ENCODE data around the gene MCF2L. TPM values are rescaled to one million over a fixed set of nuclear protein-coding genes. Genes with fewer than 3 reads are reported as not detected.

The MCF2L gene
- total RNA-seq, 1 donor from 2014 or later = 0.61 TPM

DNA sequence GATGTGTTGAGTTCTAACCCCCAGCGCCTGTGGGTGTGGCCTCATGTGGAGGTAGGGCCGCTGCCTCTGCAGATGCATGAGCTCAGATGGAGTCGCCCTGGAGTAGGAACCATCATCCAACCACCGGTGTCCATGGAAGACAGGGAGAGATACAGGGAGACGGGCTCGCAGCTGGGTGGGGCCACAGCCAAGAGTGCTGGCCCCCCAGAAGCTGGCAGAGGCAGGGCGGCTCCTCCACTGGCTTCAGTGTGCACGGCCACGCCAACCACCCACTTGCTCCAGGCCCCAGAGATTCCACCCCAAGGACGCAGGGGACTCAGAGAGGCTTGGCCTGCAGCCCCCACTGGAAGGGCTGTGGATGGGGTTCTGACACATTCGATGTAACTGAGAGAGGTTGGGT lies 5.4 kb upstream of the MCF2L start:
- intact Hi-C loops (cut with micrococcal nuclease) = no loop called here

- intact Hi-C loops (cut with micrococcal nuclease) = no loop called here
These were observed 4.0 kb upstream of the MCF2L start for GRCh38 chr13:112964971-112965492.

DNA sequence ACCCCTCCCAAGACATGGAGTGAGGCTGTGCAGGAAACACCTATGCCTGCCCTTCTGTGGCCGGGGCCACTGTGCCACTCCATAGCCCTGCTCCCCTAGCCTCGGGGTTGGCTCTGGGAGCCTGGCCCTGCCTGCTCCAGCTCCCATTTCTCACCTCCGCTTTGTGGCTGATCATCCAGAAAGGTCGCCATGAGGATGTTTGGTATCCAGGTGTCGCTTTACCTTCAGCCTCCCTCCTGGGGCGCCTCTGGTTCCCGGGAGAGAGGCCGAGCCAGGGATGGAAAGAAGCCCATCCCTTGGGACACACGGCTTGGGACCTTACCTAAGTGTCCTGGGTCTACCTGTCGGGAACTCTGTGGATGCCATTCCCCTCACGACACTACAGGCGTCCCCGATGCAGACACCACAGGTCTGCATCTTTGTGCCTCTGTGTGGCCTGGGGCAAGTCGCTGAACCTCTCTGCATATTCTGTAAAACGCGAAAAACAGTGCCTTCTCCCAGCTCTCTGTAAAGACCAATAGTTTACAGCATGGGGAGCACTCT lies 3.4 kb upstream of the MCF2L start:
- intact Hi-C loops (cut with micrococcal nuclease) = no loop called here

DNA sequence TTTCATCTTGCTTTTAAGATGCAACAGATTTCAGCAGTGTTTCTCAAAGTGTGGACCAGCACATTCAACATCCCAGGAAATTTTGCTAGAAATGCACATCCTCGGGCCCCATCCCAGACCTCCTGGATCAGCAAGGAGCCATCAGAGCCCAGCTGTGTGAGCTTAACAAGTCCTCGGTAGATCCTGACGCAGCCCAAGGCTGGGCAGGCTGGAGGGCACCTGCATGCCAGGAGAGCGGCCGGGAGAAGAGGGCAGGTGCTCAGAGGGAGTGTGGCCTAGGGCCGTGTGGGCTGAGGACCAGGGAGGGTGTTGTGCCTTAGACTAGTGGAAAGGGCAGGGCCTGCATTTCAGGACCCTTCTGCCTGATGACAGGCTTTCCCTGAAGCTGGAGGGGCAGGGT lies 2.2 kb upstream of the MCF2L start:
- intact Hi-C loops (cut with micrococcal nuclease) = no loop called here

DNA sequence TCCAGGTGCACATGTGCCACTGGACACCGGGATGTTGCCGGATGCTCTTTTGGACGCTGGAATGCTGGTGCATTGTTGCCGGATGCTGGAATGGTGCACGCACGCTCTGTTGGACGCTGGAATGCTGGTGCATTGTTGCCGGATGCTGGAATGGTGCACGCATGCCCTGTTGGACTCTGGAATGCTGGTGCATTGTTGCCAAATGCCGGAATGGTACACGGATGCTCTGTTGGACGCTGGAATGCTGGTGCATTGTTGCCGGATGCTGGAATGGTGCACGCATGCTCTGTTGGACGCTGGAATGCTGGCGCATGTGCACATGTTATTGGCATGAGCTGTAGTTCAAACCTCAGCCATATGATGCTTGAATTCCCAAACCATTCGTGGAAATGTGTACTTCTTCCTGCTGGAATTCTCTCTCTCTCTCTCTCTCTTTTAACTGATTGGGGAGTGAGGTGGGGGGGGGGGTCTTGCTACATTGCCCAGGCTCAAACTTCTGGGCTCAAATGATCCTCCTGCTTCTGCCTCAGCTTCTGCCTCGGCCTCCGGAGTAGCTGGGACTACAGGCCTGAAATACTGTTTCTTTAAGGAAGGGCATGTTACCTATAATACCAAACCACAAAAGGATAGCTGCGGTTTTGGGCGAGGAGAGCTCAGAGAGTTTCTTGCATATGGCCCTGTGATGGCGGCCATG lies 1.2 kb upstream of the MCF2L start:
- intact Hi-C loops (cut with micrococcal nuclease) = no loop called here

DNA sequence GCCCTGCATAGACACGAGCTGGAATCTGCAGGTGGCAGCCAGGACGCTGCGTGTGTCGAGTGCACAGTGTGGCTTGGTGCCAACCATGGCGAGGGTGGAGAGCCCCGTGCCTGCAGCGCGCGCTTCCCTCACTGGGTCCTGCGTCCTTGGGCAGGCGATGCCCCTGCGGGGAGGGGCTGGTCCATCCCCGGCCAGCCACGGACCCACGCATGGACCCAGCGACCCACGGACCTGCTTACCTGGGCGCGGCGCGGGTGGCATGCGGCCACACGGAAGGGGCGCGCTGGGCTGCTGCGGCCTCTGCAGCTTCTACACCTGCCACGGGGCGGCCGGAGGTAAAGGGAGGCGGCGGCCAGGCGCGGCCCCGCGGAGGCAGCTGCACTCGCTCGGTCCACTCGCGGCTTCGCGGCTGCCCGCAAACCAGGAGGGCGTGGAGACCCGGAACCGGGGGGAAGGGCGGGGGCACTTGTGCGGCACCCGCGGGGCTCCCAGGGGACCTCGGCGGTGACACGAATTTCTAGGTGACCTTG lies 569 bp upstream of the MCF2L start:
- intact Hi-C loops (cut with micrococcal nuclease) = no loop called here

DNA sequence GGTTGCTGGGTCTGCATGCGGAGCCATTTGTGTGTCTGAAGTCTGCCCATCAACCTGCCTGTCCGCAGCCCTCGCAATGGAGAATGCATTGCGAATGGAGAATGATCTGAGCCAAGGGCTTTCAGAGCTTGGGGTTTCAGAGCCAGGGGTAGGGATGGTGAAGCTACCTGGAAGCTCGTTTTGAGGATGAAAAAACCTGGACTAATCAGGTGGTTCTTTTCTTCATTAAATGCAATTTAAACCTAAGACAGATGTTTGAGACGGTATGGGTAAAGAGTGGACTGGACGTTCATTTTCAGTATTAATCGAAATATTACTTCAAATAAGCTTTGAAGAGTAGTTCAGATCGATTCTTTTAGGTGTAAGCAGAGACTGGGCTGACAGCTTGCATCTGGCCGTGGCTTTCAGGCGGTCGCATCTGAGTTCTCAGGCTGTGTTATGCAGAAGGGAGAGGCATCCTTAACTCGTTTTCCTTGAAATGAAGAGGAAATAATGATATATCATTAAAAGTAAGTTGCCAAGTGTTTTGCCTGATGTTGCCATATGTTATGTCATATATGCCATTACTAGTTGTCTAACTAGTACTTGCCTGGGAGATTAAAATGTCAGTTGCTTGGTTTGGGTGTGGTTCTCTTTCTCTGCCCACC lies 801 bp downstream of the MCF2L start:
- intact Hi-C loops (cut with micrococcal nuclease) = loop anchor here (1.0 kb wide), 1 partner anchor 28 kb away; no protein-coding TSS in a partner anchor

- intact Hi-C loops (cut with micrococcal nuclease) = no loop called here
These were observed 1.7 kb downstream of the MCF2L start for GRCh38 chr13:112970552-112971287.

DNA sequence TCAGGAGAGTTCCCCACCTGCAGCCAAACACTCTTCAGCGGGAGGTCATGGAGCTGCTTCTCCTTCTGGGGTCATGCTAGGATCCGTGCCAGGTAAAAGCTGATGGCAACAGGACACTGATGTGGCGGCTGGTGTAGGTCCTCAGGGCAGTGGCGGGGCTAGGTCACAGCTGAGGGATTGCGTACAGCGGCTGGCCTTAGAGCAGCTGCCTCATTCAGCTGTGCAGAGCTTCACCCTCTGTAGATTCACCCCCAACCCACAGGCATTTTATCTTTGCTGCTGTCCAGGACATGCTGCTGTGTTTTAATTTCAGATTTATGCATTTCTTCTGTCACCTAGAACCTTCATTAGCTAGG lies 2.3 kb downstream of the MCF2L start:
- intact Hi-C loops (cut with micrococcal nuclease) = no loop called here

GRCh38 chr13:112972258-112972657 lies 3.2 kb downstream of the MCF2L start:
- intact Hi-C loops (cut with micrococcal nuclease) = no loop called here

GRCh38 chr13:112972867-112973576 lies 4.0 kb downstream of the MCF2L start:
- intact Hi-C loops (cut with micrococcal nuclease) = no loop called here

DNA sequence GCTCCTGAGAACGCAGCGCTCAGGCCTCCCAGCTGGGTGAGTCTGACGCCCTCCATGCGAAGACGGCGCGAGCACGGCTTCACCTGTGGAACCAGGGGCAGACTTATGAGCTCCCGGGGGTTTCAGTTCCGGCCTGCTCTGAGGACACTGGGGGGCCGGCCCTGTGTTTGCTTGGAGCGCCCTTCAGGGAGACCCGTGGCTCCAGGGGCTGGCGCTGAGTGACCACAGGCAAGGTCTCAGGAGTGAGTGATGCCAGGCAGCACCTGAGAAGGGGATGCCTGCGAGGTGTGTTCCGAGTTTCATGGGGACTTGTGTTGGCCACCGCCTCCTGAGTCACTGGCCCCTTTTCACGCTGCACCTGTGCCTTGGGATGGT lies 4.5 kb downstream of the MCF2L start:
- intact Hi-C loops (cut with micrococcal nuclease) = no loop called here

GRCh38 chr13:112974125-112974524 lies 5.1 kb downstream of the MCF2L start:
- intact Hi-C loops (cut with micrococcal nuclease) = no loop called here

- intact Hi-C loops (cut with micrococcal nuclease) = no loop called here
These were observed 5.7 kb downstream of the MCF2L start for GRCh38 chr13:112974671-112975070.

DNA sequence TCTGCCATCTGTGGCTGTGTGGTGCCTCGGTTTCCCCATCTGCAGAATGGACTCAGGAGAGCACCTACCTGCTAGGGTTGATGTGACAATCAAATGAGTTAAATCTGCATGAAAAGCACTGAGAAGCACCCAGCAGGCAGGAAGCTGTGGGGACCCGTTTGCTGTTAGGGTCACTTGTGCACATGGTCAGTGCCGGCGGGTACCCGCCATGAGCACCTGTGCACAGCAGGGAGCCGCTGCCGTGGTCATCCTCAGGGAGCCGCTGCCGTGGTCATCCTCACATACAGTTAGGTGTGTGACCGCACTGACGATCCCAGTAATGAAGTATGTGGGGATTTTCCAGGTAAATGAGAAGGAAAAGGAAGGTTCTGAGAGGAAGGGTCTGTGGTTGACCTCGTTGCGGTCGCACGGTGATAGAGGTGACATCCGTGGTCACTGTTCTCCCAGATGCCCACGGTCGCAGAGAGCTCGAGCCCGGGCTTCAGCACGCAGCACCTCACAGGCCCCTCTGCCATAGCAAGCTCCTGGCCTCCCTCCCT lies 6.5 kb downstream of the MCF2L start:
- intact Hi-C loops (cut with micrococcal nuclease) = no loop called here

GRCh38 chr13:112976526-112976925 lies 7.5 kb downstream of the MCF2L start:
- intact Hi-C loops (cut with micrococcal nuclease) = no loop called here

- intact Hi-C loops (cut with micrococcal nuclease) = no loop called here
These were observed 8.1 kb downstream of the MCF2L start for GRCh38 chr13:112977091-112977490.

- intact Hi-C loops (cut with micrococcal nuclease) = no loop called here
These were observed 8.5 kb downstream of the MCF2L start for GRCh38 chr13:112977525-112977924.

DNA sequence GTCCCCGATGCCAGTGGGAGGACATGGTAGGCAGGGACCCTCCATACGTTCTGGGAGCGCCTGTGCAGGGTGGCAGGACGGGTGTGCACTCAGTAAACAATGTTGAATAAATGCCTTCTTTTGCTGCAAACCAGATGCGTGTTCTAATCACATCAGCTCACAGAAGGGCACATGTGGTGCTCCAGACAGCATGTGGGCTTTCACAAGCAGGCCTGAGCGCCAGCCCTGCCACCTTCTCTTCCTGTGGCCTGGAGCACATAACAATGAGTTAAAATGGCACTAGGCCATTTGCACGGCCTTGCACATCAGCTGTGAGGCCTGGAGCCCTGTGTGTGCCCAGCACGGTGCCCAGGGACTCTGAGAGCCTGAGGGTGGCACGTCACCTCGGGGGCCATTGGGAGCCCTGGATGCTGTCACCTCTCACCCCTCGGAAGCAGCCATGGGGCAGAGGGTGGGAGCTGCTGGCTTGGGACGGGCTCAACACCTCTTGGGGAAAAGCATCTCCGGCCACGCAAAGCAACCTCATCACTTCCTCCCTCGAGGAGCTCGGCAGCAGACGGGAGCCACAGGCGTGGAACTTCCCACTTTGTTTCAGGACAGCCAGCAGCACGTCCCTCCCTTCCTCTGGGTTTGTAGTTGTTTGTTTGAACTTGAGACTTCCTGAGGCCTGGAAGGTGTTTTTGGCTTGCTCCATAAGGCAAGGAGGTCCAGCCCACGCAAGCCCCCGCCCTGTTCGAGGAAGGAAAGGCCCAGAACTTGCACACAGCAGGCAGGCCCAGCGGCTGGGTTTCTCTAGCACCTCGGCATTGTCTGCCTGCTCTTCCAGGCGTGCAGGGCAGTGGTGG lies 9.8 kb downstream of the MCF2L start:
- intact Hi-C loops (cut with micrococcal nuclease) = no loop called here

DNA sequence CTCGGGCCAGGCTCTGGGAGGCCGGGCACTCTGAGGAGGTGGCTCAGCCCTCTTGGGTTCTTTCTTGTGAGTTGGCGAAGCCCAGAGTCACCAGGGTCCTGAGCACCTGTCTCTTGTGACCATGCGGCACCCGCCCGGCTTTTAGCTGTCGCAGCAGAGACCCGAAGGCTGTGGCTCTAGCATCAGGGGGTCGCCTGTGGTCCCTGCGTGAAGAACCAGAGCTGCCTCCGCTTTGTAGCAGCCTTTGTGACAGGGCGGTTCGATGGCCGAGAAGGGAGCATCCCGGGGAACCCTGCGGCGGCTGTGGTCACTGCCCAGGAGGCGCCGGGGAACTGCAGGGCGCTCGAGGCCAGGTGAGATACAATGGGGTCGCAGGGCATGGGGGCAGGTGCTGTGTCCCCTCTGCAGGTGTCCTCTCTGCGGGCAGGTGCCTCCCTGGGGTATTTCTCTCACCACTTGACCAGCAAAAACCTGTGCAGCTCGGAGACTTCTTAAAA lies 10.4 kb downstream of the MCF2L start:
- intact Hi-C loops (cut with micrococcal nuclease) = no loop called here
